GM12801 (cell line): ENCODE data around the gene PRR5.

Experiments used
- CTCF ChIP-seq: IDR thresholded peaks from one replicate; pipeline ENCODE4 v1.5.1; 2011; ENCODE audit warnings: control low read depth; ENCODE audit not compliant: insufficient read length; ENCODE audit errors: extremely low read depth

Gene PRR5

GRCh38 chr22:44707752-44708151 is 5.7 kb downstream of the PRR5 start:
- no peak for TF ChIP-seq CTCF

- TF ChIP-seq CTCF = no peak
Observed at GRCh38 chr22:44709881-44710392, 7.9 kb downstream of the PRR5 start.

- TF ChIP-seq CTCF = no peak
Observed at GRCh38 chr22:44710474-44711240, 8.7 kb downstream of the PRR5 start.

- TF ChIP-seq CTCF = no peak
Observed at GRCh38 chr22:44711241-44711560, 9.2 kb downstream of the PRR5 start.

- TF ChIP-seq CTCF = no peak
Observed at GRCh38 chr22:44711690-44712555, 9.9 kb downstream of the PRR5 start.

- no peak for TF ChIP-seq CTCF
Observed at GRCh38 chr22:44712962-44713361, 11.0 kb downstream of the PRR5 start.

- TF ChIP-seq CTCF = no peak
Observed at GRCh38 chr22:44714703-44715350, 12.8 kb downstream of the PRR5 start.
